Inferior parietal cortex (tissue), 1 donor: ENCODE data around the gene SPPL2B.
A peak's percentile ranks its signal among the peaks of the same experiment; 100 is the strongest.
"Not testable (repeated sequence)": the region's sequence is repeated elsewhere in the genome, so short reads cannot be mapped to it uniquely, and the experiment has no call there.

Experiments used
- DNase-seq: peaks from one replicate; pipeline ENCODE4 v3.0.0-alpha.2; 2016; ENCODE audit errors: extremely low spot score

The SPPL2B gene

GRCh38 chr19:2380567-2380966, 52.1 kb downstream of the SPPL2B start:
- no peak for DNase-seq

DNA sequence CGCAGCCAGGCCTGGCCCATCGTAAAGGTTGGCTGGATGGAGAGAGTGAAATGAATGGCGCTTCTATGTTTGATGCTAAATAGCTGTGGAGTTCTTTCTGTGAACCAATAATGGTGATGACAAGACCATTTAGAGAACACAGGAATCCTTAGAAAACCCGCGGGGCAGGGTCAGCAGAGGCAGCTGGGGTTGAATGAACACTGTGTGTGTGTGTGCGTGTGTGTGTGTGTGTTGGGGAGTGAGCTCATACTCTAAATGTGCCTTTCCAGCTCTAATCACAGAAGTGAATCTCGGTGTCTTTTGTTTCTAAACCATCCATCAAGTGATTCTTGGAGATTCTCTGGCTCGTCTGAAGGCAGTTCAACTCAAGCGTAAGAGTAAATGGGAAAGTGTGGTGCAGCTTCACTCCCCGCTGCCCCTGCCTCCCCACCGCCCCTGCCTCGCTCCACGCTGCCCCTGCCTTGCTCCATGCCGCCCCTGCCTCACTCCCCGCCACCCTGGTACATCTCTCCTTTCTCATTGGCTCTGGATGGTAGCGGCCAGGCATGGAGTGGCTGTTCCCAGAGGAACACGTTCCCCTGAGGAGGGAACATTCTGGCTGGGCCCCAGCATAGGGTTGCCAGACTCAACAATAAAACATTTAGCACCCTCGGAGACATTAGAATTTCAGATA, 52.8 kb downstream of the SPPL2B start:
- DNase-seq: peak; percentile 85

DNA sequence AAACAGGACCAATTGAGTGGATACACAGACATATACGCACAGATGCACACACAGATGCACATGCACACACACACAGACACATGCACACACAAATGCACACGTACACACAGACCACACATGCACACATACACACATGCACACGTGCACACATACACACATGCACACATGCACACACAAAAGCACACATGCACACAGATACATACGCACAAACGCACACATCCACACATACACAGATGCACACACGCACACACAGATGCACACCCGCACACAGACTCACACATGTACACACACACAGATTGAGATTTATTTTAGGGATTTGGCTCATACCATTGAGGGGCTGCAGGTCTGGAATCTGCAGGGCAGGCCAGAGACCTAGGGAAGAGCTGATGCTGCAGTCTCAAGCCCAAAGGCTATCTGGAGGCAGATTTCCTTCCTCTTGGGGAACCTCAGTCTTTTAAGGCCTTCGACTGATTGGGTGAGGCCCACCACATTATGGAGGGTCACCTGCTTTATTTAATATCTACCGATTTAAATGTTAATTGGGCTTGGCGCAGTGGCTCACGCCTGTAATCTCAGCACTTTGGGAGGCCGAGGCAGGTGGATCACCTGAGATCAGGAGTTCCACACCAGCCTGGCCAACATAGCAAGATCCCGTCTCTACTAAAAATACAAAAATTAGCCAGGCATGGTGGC, 54.2 kb downstream of the SPPL2B start:
- no peak for DNase-seq

DNA sequence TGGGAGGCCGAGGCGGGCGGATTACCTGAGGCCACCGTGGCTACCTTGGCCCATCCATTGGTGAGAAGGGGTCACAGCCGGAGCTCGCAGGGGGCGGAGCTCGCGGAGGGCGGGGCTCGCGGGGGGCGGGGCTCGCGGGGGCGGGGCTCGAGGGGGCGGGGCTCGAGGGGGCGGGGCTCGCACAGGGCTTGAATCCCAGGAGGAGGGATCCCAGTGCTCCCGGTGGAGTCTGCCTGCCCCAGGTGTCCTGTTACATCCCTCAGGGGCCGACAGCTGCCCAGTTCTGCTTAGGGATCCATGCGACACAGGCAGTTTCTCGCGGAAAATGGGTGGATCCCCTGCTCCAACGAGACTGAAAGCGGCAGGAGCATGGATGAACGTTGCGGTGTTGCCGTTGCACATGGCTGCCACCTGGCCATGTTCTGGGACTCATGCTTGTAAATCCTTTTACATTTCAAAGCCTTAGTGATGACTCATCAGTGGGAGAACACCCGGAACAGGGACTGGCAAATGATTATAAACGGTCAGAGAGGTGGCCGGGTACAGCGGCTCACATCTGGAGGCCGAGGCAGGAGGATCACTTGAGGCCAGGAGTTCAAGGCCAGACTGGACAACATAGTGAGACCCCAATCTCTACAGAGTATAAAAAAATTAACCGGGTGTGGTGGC, 56.7 kb downstream of the SPPL2B start:
- peak; percentile 15 for DNase-seq

DNA sequence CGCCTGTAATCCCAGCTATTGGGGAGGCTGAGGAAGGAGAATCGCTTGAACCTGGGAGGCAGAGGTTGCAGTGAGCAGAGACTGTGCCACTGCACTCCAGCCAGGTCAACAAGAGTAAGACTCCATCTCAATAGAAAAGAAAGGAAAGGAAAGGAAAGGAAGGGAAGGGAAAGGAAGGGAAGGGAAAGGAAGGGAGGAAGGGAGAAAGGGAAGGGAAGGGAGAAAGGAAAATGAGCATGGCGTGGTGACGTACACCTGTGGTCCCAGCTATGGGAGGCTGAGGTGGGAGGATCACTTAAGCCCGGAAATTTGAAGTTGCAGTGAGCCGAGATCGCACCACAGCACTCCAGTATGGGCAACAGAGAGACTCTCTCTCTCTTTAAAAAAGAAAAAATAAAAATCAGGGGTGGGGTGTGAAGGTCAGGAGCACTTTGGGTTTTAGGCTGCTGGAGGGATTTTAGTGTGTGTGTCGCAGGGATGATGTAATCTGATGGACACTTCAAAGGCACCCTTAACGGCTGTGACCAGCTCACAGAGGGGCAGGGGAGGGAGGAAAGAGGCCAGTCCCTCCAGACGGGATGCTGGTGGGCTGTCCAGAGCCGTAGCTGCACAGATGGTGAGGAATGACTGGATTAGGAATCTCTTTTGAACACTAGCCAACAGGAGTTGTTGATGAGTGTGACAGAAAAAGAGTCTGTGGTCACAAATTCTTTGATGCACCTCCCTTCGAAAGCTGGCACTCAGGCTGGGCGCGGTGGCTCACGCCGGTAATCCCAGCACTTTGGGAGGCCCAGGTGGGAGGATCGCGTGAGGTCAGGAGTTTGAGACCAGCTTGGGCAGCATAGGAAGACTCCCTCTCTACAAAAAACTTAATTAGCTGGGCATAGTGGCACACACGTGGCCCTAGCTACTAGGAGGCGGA, 59.1 kb downstream of the SPPL2B start:
- no peak for DNase-seq

- DNase-seq: no peak
Observed at GRCh38 chr19:2389594-2389993, 61.1 kb downstream of the SPPL2B start.

DNA sequence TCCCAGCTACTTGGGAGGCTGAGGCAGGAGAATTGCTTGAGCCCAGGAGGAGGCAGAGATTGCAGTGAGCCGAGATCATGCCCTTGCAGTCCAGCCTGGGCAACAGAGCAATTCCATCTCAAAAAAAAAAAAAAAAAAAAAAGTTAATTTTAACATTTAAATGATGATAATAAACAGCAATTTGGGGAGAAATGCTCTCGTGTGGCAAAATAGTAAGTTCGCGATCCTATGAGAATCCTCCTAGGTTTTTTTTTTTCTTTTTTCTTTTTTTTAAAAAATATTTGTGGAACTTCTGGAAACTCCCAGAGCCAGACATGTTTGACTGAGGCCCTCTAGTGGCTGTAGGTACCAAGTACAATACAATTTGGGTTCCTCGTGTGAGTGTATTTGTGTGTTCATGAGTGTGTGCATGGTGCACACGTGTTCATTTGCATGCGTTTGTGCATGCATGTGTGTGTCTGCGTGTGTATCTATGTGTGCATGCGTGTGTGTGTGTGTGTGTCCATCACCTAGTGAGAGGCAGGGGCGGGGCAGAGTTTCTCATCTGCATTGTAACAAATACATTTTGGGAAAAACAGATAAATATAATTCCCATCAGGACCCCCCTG, 62.7 kb downstream of the SPPL2B start:
- peak; percentile 77 for DNase-seq

GRCh38 chr19:2392366-2392765, 63.9 kb downstream of the SPPL2B start:
- no peak for DNase-seq

GRCh38 chr19:2392899-2393298, 64.4 kb downstream of the SPPL2B start:
- DNase-seq: not testable (repeated sequence)

GRCh38 chr19:2394054-2394441, 65.6 kb downstream of the SPPL2B start:
- no peak for DNase-seq

DNA sequence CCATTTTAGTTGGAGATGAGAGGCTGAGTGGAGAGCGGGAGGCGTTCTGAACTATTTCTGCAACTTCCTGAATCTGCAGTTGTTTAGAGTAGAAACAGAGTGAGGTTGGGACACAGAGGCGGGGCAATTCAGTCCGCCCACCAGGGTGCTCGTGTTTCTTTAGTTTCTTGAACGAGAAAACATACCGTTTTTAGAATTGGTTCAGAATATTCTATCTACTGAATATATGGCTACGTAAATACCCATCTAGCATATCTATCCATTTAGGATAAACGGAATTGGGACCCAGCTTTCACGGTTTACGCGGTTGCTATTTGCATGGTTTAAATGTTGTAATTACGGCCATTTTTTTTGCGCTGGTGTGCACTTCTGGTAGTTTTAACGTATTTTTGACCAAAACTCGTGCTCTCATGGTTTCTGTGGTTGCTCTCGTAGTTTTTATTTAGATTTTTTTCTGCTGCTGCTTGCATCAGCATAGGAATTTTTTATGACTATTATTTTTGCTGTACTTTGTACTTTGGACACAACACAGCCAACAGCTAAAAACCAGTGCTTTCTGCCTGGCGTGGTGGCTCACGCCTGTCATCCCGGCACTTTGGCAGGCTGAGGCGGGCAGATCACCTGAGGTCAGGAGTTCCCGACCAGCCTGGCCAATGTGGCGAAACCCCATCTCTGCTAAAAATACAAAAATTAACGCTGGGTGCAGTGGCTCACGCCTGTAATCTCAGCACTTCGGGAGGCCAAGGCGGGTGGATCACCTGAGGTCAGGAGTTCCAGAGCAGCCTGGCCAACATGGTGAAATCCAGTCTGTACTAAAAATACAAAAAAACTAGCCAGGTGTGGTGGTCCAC, 66.2 kb downstream of the SPPL2B start:
- DNase-seq: no peak

GRCh38 chr19:2395293-2395829, 66.9 kb downstream of the SPPL2B start:
- DNase-seq: not testable (repeated sequence)

- DNase-seq: not testable (repeated sequence)
Observed at GRCh38 chr19:2397173-2397572, 68.7 kb downstream of the SPPL2B start.

DNA sequence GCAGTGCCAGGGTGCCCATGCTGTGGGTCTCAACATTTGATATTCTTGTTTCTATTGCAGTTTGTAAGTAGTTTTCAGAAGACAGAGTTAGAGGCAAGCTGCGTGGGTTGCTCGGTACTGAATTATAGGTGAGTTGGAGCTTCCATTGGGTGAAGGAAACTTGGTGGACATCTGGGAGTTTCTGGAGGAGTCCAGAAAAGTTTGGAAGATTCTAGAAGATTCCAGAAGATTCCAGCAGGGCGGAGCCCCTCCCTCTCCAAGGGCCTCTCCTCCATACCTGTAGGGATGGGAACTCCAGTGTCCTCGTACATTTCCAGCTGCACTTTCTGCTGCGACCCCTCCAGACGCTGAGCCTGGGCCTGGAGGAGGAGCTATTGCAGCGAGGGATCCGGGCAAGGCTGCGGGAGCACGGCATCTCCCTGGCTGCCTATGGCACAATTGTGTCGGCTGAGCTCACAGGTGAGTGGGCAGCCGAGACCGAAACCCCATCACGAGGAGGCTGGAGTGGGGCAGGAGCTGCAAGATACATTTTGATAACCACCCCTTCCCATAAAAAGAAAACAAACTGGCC, 70.3 kb downstream of the SPPL2B start:
- no peak for DNase-seq

DNA sequence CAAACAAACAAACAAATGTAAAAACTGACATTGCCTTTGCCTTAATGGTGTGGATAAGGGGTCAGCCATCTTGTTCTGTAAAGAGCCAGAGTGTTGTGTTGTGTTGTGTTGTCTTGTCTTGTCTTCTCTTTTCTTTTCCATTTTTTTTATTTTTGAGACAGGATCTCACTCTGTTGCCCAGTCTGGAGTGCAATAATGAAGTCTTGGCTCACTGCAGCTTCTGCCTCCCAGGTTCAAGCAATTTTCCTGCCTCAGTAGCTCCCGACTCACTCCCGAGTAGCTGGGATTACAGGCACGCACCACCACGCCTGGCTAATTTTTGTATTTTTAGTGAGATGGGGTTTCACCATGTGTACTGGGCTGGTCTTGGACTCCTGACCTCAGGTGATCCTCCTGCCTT, 71.1 kb downstream of the SPPL2B start:
- no peak for DNase-seq
